CD4-positive, alpha-beta T cell treated with Interleukin-10 for 1 hour (primary cell): ENCODE data around the gene PRSS36.
"Not testable (repeated sequence)": the region's sequence is repeated elsewhere in the genome, so short reads cannot be mapped to it uniquely, and the experiment has no call there.

Experiments used
- DNase-seq: peaks from one replicate; pipeline ENCODE4 v3.0.0-alpha.2; 2020

Gene PRSS36

GRCh38 chr16:31141489-31142108, 8.3 kb downstream of the PRSS36 start:
- DNase-seq: no peak

GRCh38 chr16:31141071-31141469, 8.8 kb downstream of the PRSS36 start:
- DNase-seq: not testable (repeated sequence)

- DNase-seq: no peak
Observed at GRCh38 chr16:31138621-31139578, 11.0 kb downstream of the PRSS36 start.

GRCh38 chr16:31136822-31137499, 12.9 kb downstream of the PRSS36 start:
- DNase-seq: not testable (repeated sequence)

GRCh38 chr16:31136287-31136662, 13.6 kb downstream of the PRSS36 start:
- no peak for DNase-seq

GRCh38 chr16:31135535-31136286, 14.2 kb downstream of the PRSS36 start, which contains the start of gene PRSS8:
Gene PRSS8, minus strand, starts transcription at chr16:31135727. Its CDS starts 229 bp downstream, at chr16:31135498.
- DNase-seq: no peak

GRCh38 chr16:31134625-31135534, 15.0 kb downstream of the PRSS36 start:
- DNase-seq: no peak

GRCh38 chr16:31134091-31134571, 15.7 kb downstream of the PRSS36 start:
- no peak for DNase-seq

GRCh38 chr16:31133046-31133501, 16.8 kb downstream of the PRSS36 start:
- no peak for DNase-seq

- no peak for DNase-seq
Observed at GRCh38 chr16:31132303-31132979, 17.4 kb downstream of the PRSS36 start.

- no peak for DNase-seq
Observed at GRCh38 chr16:31131841-31132271, 18.0 kb downstream of the PRSS36 start.

GRCh38 chr16:31131416-31131815, 18.4 kb downstream of the PRSS36 start:
- DNase-seq: no peak

GRCh38 chr16:31130899-31131298, 19.0 kb downstream of the PRSS36 start:
- no peak for DNase-seq

- DNase-seq: no peak
Observed at GRCh38 chr16:31130336-31130891, 19.5 kb downstream of the PRSS36 start.

- DNase-seq: no peak
Observed at GRCh38 chr16:31129568-31130335, 20.1 kb downstream of the PRSS36 start.

GRCh38 chr16:31128711-31129567, 20.9 kb downstream of the PRSS36 start:
- DNase-seq: peak; percentile 33

GRCh38 chr16:31127182-31127581, 22.7 kb downstream of the PRSS36 start:
- DNase-seq: no peak

GRCh38 chr16:31125844-31126243, 24.0 kb downstream of the PRSS36 start:
- DNase-seq: no peak
